ENCODE data around the gene EML3. TPM values are rescaled to one million over a fixed set of nuclear protein-coding genes. Genes with fewer than 3 reads are reported as not detected.

Gene EML3
- polyA plus RNA-seq, 1 donor (not counting 4 experiments of a cell fraction or from before 2014, with no cell fraction given), result 13.6 TPM

DNA sequence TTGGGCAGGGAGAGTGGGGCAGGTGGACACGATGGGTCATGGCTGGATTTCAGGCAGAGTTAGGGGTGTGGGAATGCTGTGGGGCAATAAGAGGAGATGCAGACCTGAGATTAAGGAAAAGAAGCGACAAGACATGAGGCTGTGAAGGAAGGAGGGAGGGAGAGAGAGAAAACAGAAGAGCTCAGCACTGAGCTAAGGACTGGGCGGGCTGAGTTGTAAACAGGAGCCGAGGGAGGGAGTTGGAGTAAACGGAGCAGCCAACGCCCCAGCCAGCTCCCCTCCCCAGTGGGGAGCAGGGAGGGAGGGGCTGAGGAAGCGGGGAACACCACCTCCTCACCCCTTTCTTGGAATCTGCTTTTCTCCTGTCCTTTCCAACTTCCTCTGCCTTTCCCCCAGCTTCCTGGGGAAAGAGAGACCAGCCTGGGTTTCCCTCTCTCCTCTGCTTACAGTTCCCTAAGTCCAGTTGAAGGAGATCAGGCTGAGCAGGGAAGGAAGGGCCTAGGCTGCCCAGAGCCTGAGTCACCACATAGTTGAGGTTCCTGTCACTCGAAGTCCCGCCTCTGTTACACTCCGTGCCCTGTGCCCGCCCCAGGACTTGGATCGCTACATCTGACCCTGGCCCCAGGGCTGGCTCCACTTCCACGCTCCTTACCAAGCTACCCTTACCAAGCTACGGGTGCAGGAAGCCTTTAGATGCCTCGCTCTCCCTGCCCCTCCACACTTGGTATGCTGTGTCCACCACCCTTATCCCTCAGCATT, 59.3 kb downstream of the EML3 start:
- peak overlapping the region; percentile 97 for H3K27ac ChIP-seq (ENCODE audit: control insufficient read depth, insufficient read depth, low read length)
- no peaks in the 10 kb centered on the region for H3K27me3 ChIP-seq (ENCODE audit: control insufficient read depth, extremely low read depth, insufficient read depth, low read length)
- H3K79me2 ChIP-seq (ENCODE audit: control insufficient read depth, insufficient read depth, low read length), result no peaks in the 10 kb centered on the region
- DNase-seq (ENCODE audit: low read depth, low spot score) (no peak), FAIRE-seq (peak; percentile 65)
- H4K20me1 ChIP-seq (ENCODE audit: control insufficient read depth, extremely low read depth, insufficient read depth, low read length), result peaks cover 7% of the 10 kb centered on the region
- H3K9ac ChIP-seq (ENCODE audit: control insufficient read depth, extremely low read depth, insufficient read depth, low read length), result peak overlapping the region; percentile 88
- H3K36me3 ChIP-seq (ENCODE audit: control insufficient read depth in 2 of 2, extremely low read depth in 1 of 2, insufficient read depth in 2 of 2, low read length in 2 of 2), result peaks cover 0 to 4% of the 10 kb centered on the region in 2 experiments
- H3K4me3 ChIP-seq (ENCODE audit: control insufficient read depth in 2 of 3, extremely low read depth in 1 of 3, insufficient read depth in 2 of 3, low read depth in 1 of 3, low read length in 3 of 3), result peak overlapping the region; percentile 3 to 65 (median 50)
- H3K4me1 ChIP-seq (ENCODE audit: control insufficient read depth, extremely low read depth, insufficient read depth, low read length), result peaks cover 81% of the 10 kb centered on the region
- TF ChIP-seq, protein P1, sequence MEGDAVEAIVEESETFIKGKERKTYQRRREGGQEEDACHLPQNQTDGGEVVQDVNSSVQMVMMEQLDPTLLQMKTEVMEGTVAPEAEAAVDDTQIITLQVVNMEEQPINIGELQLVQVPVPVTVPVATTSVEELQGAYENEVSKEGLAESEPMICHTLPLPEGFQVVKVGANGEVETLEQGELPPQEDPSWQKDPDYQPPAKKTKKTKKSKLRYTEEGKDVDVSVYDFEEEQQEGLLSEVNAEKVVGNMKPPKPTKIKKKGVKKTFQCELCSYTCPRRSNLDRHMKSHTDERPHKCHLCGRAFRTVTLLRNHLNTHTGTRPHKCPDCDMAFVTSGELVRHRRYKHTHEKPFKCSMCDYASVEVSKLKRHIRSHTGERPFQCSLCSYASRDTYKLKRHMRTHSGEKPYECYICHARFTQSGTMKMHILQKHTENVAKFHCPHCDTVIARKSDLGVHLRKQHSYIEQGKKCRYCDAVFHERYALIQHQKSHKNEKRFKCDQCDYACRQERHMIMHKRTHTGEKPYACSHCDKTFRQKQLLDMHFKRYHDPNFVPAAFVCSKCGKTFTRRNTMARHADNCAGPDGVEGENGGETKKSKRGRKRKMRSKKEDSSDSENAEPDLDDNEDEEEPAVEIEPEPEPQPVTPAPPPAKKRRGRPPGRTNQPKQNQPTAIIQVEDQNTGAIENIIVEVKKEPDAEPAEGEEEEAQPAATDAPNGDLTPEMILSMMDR (optimal IDR thresholded peaks at IDR 0.05 in 1 of 3, IDR thresholded peaks at IDR 0.05 in 1 of 3, conservative IDR thresholded peaks at IDR 0.05 in 1 of 3; ENCODE audit: extremely low read depth in 1 of 3, insufficient read depth in 2 of 3, low read length in 3 of 3), result no peak
- TF ChIP-seq EZH2 (IDR thresholded peaks at IDR 0.05; ENCODE audit: low read length), result no peak
- H2AFZ ChIP-seq (ENCODE audit: control insufficient read depth, low read length), result no peak overlapping the region
- dilution Hi-C loops (cut with MboI; ENCODE audit: extremely low pct_ligation_motif_present, low sequenced_read_pairs), result no loop called here
- peaks cover 2% of the 10 kb centered on the region for H3K9me1 ChIP-seq (ENCODE audit: control insufficient read depth, extremely low read depth, insufficient read depth, low read length)
- H3K9me3 ChIP-seq (ENCODE audit: control insufficient read depth, low read depth, low read length), result no peaks in the 10 kb centered on the region
- H3K4me2 ChIP-seq (ENCODE audit: control insufficient read depth, extremely low read depth, insufficient read depth, low read depth, low read length), result peak overlapping the region; percentile 96

DNA sequence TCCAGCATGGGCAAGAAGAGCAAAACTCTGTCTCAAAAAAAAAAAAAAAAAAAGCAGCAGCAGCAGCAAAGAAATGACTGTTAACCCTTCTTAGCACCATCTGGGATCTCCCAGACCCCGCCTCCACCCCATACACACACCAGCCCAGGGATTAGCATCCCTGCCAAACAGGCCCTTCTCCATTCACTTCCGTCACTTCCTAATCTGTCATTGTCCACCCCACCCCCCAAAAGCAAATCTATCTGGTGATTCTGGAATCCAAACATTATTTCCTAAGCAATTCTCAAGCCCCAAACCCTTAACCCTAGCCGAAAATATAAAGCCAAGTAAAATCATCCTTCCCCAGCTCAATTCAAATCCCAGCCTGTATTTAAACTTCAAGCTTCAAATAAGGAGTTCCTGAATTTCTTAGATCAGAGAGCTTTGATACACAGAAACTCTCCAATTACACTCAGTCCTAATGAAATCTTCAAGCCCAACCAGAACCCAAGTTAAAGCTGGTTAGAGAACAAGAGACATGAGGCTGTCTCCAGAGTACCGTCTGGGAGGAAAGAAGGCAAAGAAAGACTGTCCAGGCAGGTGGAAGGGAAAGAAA, 60.0 kb downstream of the EML3 start:
- Histone ChIP-seq H3K4me2 (ENCODE audit: control insufficient read depth, extremely low read depth, insufficient read depth, low read depth, low read length) (peak overlapping the region; percentile 96), H3K79me2 (ENCODE audit: control insufficient read depth, insufficient read depth, low read length) (no peaks in the 10 kb centered on the region), H3K27me3 (ENCODE audit: control insufficient read depth, extremely low read depth, insufficient read depth, low read length) (no peaks in the 10 kb centered on the region), H3K9me3 (ENCODE audit: control insufficient read depth, low read depth, low read length) (no peaks in the 10 kb centered on the region), H3K9me1 (ENCODE audit: control insufficient read depth, extremely low read depth, insufficient read depth, low read length) (peaks cover 2% of the 10 kb centered on the region), H4K20me1 (ENCODE audit: control insufficient read depth, extremely low read depth, insufficient read depth, low read length) (peaks cover 7% of the 10 kb centered on the region), H2AFZ (ENCODE audit: control insufficient read depth, low read length) (no peak overlapping the region), H3K4me3 (ENCODE audit: control insufficient read depth in 2 of 3, extremely low read depth in 1 of 3, insufficient read depth in 2 of 3, low read depth in 1 of 3, low read length in 3 of 3) (peak overlapping the region in 2 of 3 experiments; percentile 50 to 65), H3K9ac (ENCODE audit: control insufficient read depth, extremely low read depth, insufficient read depth, low read length) (peak overlapping the region; percentile 88), H3K27ac (ENCODE audit: control insufficient read depth, insufficient read depth, low read length) (peak overlapping the region; percentile 97), H3K36me3 (ENCODE audit: control insufficient read depth in 2 of 2, extremely low read depth in 1 of 2, insufficient read depth in 2 of 2, low read length in 2 of 2) (peaks cover 0 to 4% of the 10 kb centered on the region in 2 experiments), H3K4me1 (ENCODE audit: control insufficient read depth, extremely low read depth, insufficient read depth, low read length) (peaks cover 79% of the 10 kb centered on the region)
- no peak for TF ChIP-seq EZH2 (IDR thresholded peaks at IDR 0.05; ENCODE audit: low read length)
- TF ChIP-seq, protein P1 (optimal IDR thresholded peaks at IDR 0.05 in 1 of 3, IDR thresholded peaks at IDR 0.05 in 1 of 3, conservative IDR thresholded peaks at IDR 0.05 in 1 of 3; ENCODE audit: extremely low read depth in 1 of 3, insufficient read depth in 2 of 3, low read length in 3 of 3), result no peak
- FAIRE-seq (no peak), DNase-seq (ENCODE audit: low read depth, low spot score) (no peak)
- dilution Hi-C loops (cut with MboI; ENCODE audit: extremely low pct_ligation_motif_present, low sequenced_read_pairs), result no loop called here

Small RNA genes within 50 kb of the gene (small RNA-seq; reads per million reads assigned to genes)
- gene AP001458.1 (ENCODE audit: insufficient read length in 3 of 3, low read depth in 3 of 3, low replicate concordance in 1 of 3), result 0 reads per million in 3 experiments
- 0 reads per million in 3 experiments for gene EEF1G (ENCODE audit: insufficient read length in 3 of 3, low read depth in 3 of 3, low replicate concordance in 1 of 3)
- gene MIR6747 (ENCODE audit: insufficient read length in 3 of 3, low read depth in 3 of 3, low replicate concordance in 1 of 3), result 0 reads per million in 3 experiments

Other genes starting within 250 kb of the EML3 start
- not detected in 3 replicates for gene SCGB1A1, start 193.7 kb downstream of the EML3 start, polyA plus RNA-seq
- 195 to 220 TPM (median 207 TPM) in 3 replicates for gene AHNAK, start 66.0 kb downstream of the EML3 start, polyA plus RNA-seq
- gene EEF1G, start 38.9 kb downstream of the EML3 start, polyA plus RNA-seq, result 1,553 to 1,943 TPM (median 1,735 TPM) in 3 replicates
- gene TUT1, start 21.3 kb downstream of the EML3 start, polyA plus RNA-seq, result 10.1 to 12.3 TPM (median 10.5 TPM) in 3 replicates
- gene MTA2, start 10.9 kb downstream of the EML3 start, polyA plus RNA-seq, result 29.4 to 44.3 TPM (median 39.7 TPM) in 3 replicates
- 1.0 to 1.9 TPM (median 1.5 TPM) in 3 replicates for gene ROM1, start 482 bp upstream of the EML3 start, polyA plus RNA-seq
- gene B3GAT3, start 9.2 kb upstream of the EML3 start, polyA plus RNA-seq, result 15.1 to 28.2 TPM (median 17.7 TPM) in 3 replicates
- gene GANAB, start 33.8 kb upstream of the EML3 start, polyA plus RNA-seq, result 153 to 211 TPM (median 176 TPM) in 3 replicates
- 7.7 to 21.1 TPM (median 8.0 TPM) in 3 replicates for gene INTS5, start 40.5 kb upstream of the EML3 start, polyA plus RNA-seq
- 58.9 to 81.5 TPM (median 76.5 TPM) in 3 replicates for gene C11orf98, start 52.4 kb upstream of the EML3 start, polyA plus RNA-seq
- gene CSKMT, start 52.5 kb upstream of the EML3 start, polyA plus RNA-seq, result 4.0 to 4.5 TPM (median 4.2 TPM) in 3 replicates
- 8.3 to 11.7 TPM (median 8.6 TPM) in 3 replicates for gene UQCC3, start 58.9 kb upstream of the EML3 start, polyA plus RNA-seq
- gene LBHD1, start 59.5 kb upstream of the EML3 start, polyA plus RNA-seq, result 3.8 to 5.3 TPM (median 4.9 TPM) in 3 replicates
- gene UBXN1, start 66.3 kb upstream of the EML3 start, polyA plus RNA-seq, result 45.9 to 72.5 TPM (median 58.5 TPM) in 3 replicates
- gene LRRN4CL, start 76.8 kb upstream of the EML3 start, polyA plus RNA-seq, result 0.08 TPM in 3 replicates
- 21.9 to 50.5 TPM (median 38.6 TPM) in 3 replicates for gene BSCL2, start 94.6 kb upstream of the EML3 start, polyA plus RNA-seq
- not detected in 3 replicates for gene GNG3, start 94.9 kb upstream of the EML3 start, polyA plus RNA-seq
- 17.2 to 29.0 TPM (median 20.3 TPM) in 3 replicates for gene HNRNPUL2, start 114.7 kb upstream of the EML3 start, polyA plus RNA-seq
- gene TTC9C, start 115.7 kb upstream of the EML3 start, polyA plus RNA-seq, result 14.7 to 26.1 TPM (median 23.8 TPM) in 3 replicates
- gene ZBTB3, start 141.4 kb upstream of the EML3 start, polyA plus RNA-seq, result 3.4 to 7.2 TPM (median 4.0 TPM) in 3 replicates
- 145 to 166 TPM (median 151 TPM) in 3 replicates for gene POLR2G, start 148.8 kb upstream of the EML3 start, polyA plus RNA-seq
- 14.7 to 16.1 TPM (median 14.8 TPM) in 3 replicates for gene TAF6L, start 158.6 kb upstream of the EML3 start, polyA plus RNA-seq
- 35.4 to 76.4 TPM (median 38.6 TPM) in 3 replicates for gene TMEM179B, start 174.6 kb upstream of the EML3 start, polyA plus RNA-seq
- 11.0 to 15.6 TPM (median 11.8 TPM) in 3 replicates for gene TMEM223, start 179.2 kb upstream of the EML3 start, polyA plus RNA-seq
- gene NXF1, start 192.7 kb upstream of the EML3 start, polyA plus RNA-seq, result 22.8 to 51.2 TPM (median 25.3 TPM) in 3 replicates
- 20.4 to 30.4 TPM (median 25.6 TPM) in 3 replicates for gene STX5, start 219.3 kb upstream of the EML3 start, polyA plus RNA-seq
- not detected in 3 replicates for gene TEX54, start 220.1 kb upstream of the EML3 start, polyA plus RNA-seq
- gene WDR74, start 226.8 kb upstream of the EML3 start, polyA plus RNA-seq, result 44.5 to 48.1 TPM (median 47.7 TPM) in 3 replicates

All from keratinocyte (primary cell).